Subcutaneous preadipocyte (primary cell): ENCODE data around the gene CCDC32. TPM values are rescaled to one million over a fixed set of nuclear protein-coding genes. Genes with fewer than 3 reads are reported as not detected.

ENCODE experiments used
- small RNA-seq: library from RNA; depleted of rRNA; stranded (forward); fragments of <200 nt; gene quantifications from one replicate; pipeline ENCODE3, GENCODE V24; 2012
- total RNA-seq: library from RNA; depleted of rRNA; stranded (reverse); fragments of >200 nt; gene quantifications from 2 replicates; pipeline ENCODE4 v1.2.3, GENCODE V29; 2012

Gene CCDC32
- 15.2 and 39.3 TPM in 2 replicates for total RNA-seq

GRCh38 chr15:40564591-40565332, at the start of gene CCDC32:
Gene CCDC32 (minus strand): TSS chr15:40565042. CDS start chr15:40563015, 2,027 bp downstream.

DNA sequence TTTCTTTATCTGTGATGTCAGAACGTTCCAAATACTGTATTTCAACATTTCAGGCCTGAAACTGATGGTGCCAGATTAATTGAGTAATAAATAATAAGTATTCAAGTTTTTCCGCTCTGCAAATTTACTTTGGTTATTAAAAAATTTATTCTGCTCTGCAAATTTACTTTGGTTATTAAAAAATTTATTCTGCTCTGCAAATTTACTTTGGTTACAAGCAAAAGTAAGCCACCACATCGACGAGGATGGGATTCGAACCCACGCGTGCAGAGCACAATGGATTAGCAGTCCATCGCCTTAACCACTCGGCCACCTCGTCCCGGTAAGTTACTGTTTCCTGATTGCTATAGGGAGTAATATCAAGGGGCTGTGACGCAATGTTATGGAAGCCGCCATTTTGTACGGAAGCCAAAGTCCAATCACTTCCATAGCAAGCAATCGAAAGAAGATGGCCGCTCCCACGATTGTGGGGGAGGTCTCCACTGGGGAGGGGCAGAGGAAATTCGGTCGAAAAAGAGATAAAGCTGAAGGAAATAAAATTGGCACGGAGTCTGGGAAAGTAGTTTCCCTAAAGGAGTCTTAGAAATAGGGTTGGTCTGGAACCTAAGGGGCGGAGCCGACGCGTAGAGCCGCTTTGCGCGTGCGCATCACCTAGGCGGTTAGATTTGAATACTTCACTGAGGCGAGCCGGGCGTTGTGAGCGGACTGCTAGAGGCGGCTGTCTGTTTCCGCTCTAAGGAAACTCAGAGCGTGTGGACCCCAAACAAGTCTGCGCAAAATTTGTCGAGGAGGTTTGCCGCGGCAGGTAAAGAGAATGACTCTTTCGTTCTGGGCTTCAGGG, 29.0 kb upstream of the CCDC32 start, which contains the start of gene KNL1:
TSS of gene KNL1 (plus strand) at position 662 of the 841 bp plus-strand sequence. CDS start 8,683 bp downstream, outside the sequence.

GRCh38 chr15:40569129-40569953, 4.5 kb upstream of the CCDC32 start, which contains the start of gene RPUSD2:
Gene RPUSD2 (plus strand): TSS chr15:40569299. CDS start chr15:40569338, 39 bp downstream.

Small RNA genes lying within 50 kb of the gene (small RNA-seq; reads per million reads assigned to genes)
- gene RF00017 (not detected), gene RNU6-516P (not detected)

Other genes starting within 250 kb of the CCDC32 start
- gene INAFM2, start 241.3 kb downstream of the CCDC32 start, total RNA-seq, result 2.6 and 7.2 TPM in 2 replicates
- 2.7 and 2.9 TPM in 2 replicates for gene CCDC9B, start 224.1 kb downstream of the CCDC32 start, total RNA-seq
- gene PHGR1, start 214.0 kb downstream of the CCDC32 start, total RNA-seq, result not detected in 2 replicates
- under 0.01 and 0.20 TPM in 2 replicates for gene DISP2, start 206.8 kb downstream of the CCDC32 start, total RNA-seq
- 46.3 and 82.5 TPM in 2 replicates for gene KNSTRN, start 182.3 kb downstream of the CCDC32 start, total RNA-seq
- gene IVD, start 159.2 kb downstream of the CCDC32 start, total RNA-seq, result 37.5 and 38.9 TPM in 2 replicates
- 8.5 and 10.9 TPM in 2 replicates for gene BAHD1, start 124.1 kb downstream of the CCDC32 start, total RNA-seq
- 9.6 and 10.0 TPM in 2 replicates for gene CHST14, start 94.1 kb downstream of the CCDC32 start, total RNA-seq
- 11.8 and 12.3 TPM in 2 replicates for gene RPUSD2, start 4.3 kb upstream of the CCDC32 start, total RNA-seq
- gene KNL1, start 29.2 kb upstream of the CCDC32 start, total RNA-seq, result 20.6 and 40.9 TPM in 2 replicates
- 4.0 and 4.5 TPM in 2 replicates for gene RAD51, start 130.1 kb upstream of the CCDC32 start, total RNA-seq
- 11.5 and 13.2 TPM in 2 replicates for gene RMDN3, start 190.2 kb upstream of the CCDC32 start, total RNA-seq
- 0.37 and 0.78 TPM in 2 replicates for gene GCHFR, start 199.0 kb upstream of the CCDC32 start, total RNA-seq
- not detected in 2 replicates for gene C15orf62, start 204.9 kb upstream of the CCDC32 start, total RNA-seq
- gene ZFYVE19, start 242.0 kb upstream of the CCDC32 start, total RNA-seq, result 13.9 and 16.9 TPM in 2 replicates
- 20.5 and 29.0 TPM in 2 replicates for gene DNAJC17, start 242.4 kb upstream of the CCDC32 start, total RNA-seq